Peyer's patch (tissue), 4 donors: ENCODE measurements around the gene ZXDC. TPM values are rescaled to one million over a fixed set of nuclear protein-coding genes. Genes with fewer than 3 reads are reported as not detected.

Experiments
- DNase-seq, 3 donors: peaks; one replicate each; pipeline ENCODE4 v3.0.0-alpha.2; 2017 to 2019
- H3K27ac ChIP-seq, 4 donors: fragments of 200-600 bp; sonication (generic); one replicate each; pipeline ENCODE4 v1.5.1; 2016 to 2019
- H3K27me3 ChIP-seq, 2 donors: fragments of 200-600 bp; sonication (generic); one replicate each; pipeline ENCODE4 v1.5.1; 2019
- H3K36me3 ChIP-seq, 3 donors: fragments of 200-600 bp; sonication (generic); one replicate each; pipeline ENCODE4 v1.5.1; 2016 to 2019
- H3K4me1 ChIP-seq, 4 donors: fragments of 200-600 bp; sonication (generic); one replicate each; pipeline ENCODE4 v1.5.1; 2016 to 2019
- H3K4me3 ChIP-seq, 4 donors: fragments of 200-600 bp; sonication (generic); 1 replicate in 3 of 4; 2 replicates in 1 of 4; pipeline ENCODE4 v1.5.1; 2016 to 2019; ENCODE audit warnings: mild to moderate bottlenecking in 1 of 4
- H3K9me3 ChIP-seq, 4 donors: fragments of 200-600 bp; sonication (generic); one replicate each; pipeline ENCODE4 v1.5.1; 2016 to 2019; ENCODE audit warnings: mild to moderate bottlenecking in 1 of 4
- POLR2A ChIP-seq, 2 donors: fragments of 450-650 bp; IDR thresholded peaks; one replicate each; pipeline ENCODE4 v1.5.1; 2017; ENCODE audit warnings: antibody characterized with exemption in 2 of 2, mild to moderate bottlenecking in 2 of 2, moderate library complexity in 2 of 2
- total RNA-seq, 4 donors: library from RNA; depleted of rRNA; stranded (reverse); fragments of >200 nt; gene quantifications; one replicate each; pipeline ENCODE4 v1.1.0, GENCODE V29; 2016
- TF ChIP-seq, protein P1 (sequence below), 6 experiments: fragments of 450-650 bp in 4 of 6; fragments of 200-600 bp in 2 of 6; sonication (generic) in 1 of 6; IDR thresholded peaks; one replicate each; pipeline ENCODE4 v1.5.1; 2017 to 2019; ENCODE audit warnings: antibody characterized with exemption in 6 of 6, mild to moderate bottlenecking in 3 of 6, moderate library complexity in 1 of 6

Gene ZXDC
- total RNA-seq, 4 donors from 2014 or later: 44.1 to 99.8 (median 67.5) TPM

DNA sequence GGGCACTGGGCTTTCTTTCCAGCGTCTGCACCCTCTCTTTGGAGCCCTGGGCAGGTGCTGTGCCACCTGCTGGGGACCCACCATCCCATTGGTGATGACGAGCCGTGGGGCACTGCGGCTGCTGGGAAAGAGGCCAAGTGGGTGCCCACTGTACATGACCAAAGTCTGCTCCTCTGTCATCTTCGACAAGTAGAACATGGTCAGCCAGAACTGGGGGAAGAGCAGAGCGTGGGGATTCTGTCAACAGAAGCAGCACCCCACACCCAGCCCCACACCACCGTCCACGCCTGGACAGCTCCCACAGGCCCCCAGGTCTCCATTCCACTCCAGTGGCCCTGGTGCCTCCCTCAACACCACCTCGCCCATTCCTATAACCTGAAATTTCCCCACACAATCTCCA, 32.2 kb upstream of the ZXDC start:
- no peak for DNase-seq

DNA sequence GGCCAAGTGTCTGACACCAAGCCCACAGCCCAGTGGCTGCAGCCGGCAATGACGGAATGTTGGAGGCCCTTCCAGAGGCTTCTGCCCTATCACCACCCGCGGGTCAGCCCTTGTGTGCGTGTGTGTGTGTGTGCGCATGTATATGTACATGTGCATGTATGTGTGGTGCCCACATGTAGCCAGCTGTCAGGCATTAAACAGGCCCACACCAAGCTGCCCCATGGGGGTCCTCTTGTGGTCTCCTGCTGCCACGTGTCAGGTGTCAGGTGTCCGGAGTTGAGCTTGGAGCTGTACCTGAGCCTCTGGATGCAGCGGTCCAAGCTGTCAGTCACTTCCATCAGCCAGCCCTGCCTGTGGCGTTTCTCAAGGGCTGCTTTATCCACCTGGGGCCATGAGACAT, 28.0 kb upstream of the ZXDC start:
- no peaks in the 10 kb centered on the region for H3K36me3 ChIP-seq
- no peaks in the 10 kb centered on the region for H3K27me3 ChIP-seq
- no peaks in the 10 kb centered on the region for H3K4me1 ChIP-seq
- DNase-seq: no peak
- H3K4me3 ChIP-seq: no peak overlapping the region
- no peak for TF ChIP-seq POLR2A (IDR thresholded peaks at IDR 0.05)
- TF ChIP-seq, protein P1, sequence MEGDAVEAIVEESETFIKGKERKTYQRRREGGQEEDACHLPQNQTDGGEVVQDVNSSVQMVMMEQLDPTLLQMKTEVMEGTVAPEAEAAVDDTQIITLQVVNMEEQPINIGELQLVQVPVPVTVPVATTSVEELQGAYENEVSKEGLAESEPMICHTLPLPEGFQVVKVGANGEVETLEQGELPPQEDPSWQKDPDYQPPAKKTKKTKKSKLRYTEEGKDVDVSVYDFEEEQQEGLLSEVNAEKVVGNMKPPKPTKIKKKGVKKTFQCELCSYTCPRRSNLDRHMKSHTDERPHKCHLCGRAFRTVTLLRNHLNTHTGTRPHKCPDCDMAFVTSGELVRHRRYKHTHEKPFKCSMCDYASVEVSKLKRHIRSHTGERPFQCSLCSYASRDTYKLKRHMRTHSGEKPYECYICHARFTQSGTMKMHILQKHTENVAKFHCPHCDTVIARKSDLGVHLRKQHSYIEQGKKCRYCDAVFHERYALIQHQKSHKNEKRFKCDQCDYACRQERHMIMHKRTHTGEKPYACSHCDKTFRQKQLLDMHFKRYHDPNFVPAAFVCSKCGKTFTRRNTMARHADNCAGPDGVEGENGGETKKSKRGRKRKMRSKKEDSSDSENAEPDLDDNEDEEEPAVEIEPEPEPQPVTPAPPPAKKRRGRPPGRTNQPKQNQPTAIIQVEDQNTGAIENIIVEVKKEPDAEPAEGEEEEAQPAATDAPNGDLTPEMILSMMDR (IDR thresholded peaks at IDR 0.05): no peak
- H3K9me3 ChIP-seq: no peaks in the 10 kb centered on the region
- H3K27ac ChIP-seq: no peak overlapping the region

More for the DNA sequence above, 32.2 kb upstream of the ZXDC start:
- Histone ChIP-seq H3K27me3 (no peaks in the 10 kb centered on the region), H3K27ac (no peak overlapping the region), H3K9me3 (no peaks in the 10 kb centered on the region), H3K36me3 (no peaks in the 10 kb centered on the region), H3K4me1 (no peaks in the 10 kb centered on the region), H3K4me3 (no peak overlapping the region)
- TF ChIP-seq POLR2A (IDR thresholded peaks at IDR 0.05): no peak
- TF ChIP-seq, protein P1 (IDR thresholded peaks at IDR 0.05): no peak

DNA sequence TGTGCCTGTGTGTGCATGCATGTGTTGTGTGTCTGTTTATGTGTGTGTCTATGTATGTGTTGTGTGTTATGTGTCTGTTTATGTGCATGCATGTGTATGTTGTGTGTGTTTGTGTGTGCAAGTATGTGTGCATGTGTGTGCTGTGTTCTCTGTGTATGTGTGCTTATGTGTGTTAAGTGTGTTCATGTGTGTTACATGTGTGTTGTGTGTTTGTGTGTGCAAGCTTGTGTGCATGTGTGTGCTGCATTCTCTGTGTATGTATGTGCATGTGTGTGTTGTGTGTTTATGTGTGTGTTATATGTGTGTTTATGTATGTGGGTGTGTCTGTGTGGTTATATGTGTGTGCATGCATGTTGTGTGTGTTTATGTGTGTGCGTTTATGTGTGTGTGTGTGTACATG, 27.0 kb upstream of the ZXDC start:
- Histone ChIP-seq H3K4me3 (no peak overlapping the region), H3K9me3 (no peaks in the 10 kb centered on the region), H3K27ac (no peak overlapping the region), H3K36me3 (no peaks in the 10 kb centered on the region), H3K27me3 (no peaks in the 10 kb centered on the region), H3K4me1 (no peaks in the 10 kb centered on the region)
- TF ChIP-seq POLR2A (IDR thresholded peaks at IDR 0.05): no peak
- TF ChIP-seq, protein P1 (IDR thresholded peaks at IDR 0.05): no peak
- DNase-seq: no peak

GRCh38 chr3:126501736-126502135, 26.0 kb upstream of the ZXDC start:
- Histone ChIP-seq H3K27me3 (no peaks in the 10 kb centered on the region), H3K4me1 (no peaks in the 10 kb centered on the region), H3K9me3 (no peaks in the 10 kb centered on the region), H3K27ac (no peak overlapping the region), H3K4me3 (no peak overlapping the region), H3K36me3 (no peaks in the 10 kb centered on the region)
- no peak for TF ChIP-seq POLR2A (IDR thresholded peaks at IDR 0.05)
- TF ChIP-seq, protein P1 (IDR thresholded peaks at IDR 0.05): no peak
- DNase-seq: no peak

DNA sequence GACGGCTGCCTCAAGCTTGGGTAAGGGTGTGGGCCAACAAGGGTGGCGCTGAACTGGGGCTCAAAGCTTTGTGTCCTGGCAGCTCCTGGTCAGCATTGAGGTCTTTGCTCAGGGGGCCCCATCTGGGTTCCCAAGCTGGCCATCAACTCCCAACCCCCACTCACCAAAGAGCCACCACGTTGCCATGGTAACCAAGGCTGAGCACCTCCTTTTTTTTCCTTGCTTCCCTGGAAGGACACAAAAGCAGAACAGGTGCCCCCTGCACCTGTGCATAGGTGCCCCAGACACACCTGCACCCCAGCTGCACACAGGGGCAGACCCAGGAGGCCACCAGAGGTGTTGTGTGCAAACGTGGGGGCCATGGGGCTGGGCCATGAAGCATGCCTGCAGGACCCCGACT, 25.4 kb upstream of the ZXDC start:
- TF ChIP-seq, protein P1 (IDR thresholded peaks at IDR 0.05): no peak
- no peak for TF ChIP-seq POLR2A (IDR thresholded peaks at IDR 0.05)
- DNase-seq: no peak
- H3K4me1 ChIP-seq: no peaks in the 10 kb centered on the region
- H3K9me3 ChIP-seq: no peaks in the 10 kb centered on the region
- H3K27me3 ChIP-seq: no peaks in the 10 kb centered on the region
- H3K27ac ChIP-seq: no peak overlapping the region
- no peaks in the 10 kb centered on the region for H3K36me3 ChIP-seq
- H3K4me3 ChIP-seq: no peak overlapping the region

DNA sequence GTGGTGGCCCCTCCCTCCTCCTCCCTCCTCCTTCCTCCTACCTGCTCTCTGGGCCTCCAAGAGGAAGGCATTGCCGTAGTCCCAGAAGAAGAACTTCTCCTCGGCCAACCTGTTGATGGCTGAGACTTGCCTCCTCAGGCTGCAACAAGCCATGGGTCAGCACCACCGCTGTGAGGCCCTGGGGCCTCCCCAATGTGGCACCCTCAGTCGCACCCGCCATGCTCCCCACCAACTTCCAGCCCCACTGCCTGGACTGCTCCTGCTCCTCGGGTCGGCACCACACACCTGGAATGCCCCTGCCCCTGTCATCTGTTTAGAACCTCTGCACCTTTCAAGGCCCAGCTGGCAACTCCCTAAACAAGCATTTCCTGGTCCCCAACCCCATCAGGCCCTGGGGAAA, 24.3 kb upstream of the ZXDC start:
- TF ChIP-seq, protein P1 (IDR thresholded peaks at IDR 0.05): no peak
- Histone ChIP-seq H3K9me3 (no peaks in the 10 kb centered on the region), H3K27me3 (no peaks in the 10 kb centered on the region), H3K36me3 (no peaks in the 10 kb centered on the region), H3K27ac (no peak overlapping the region), H3K4me1 (no peaks in the 10 kb centered on the region), H3K4me3 (no peak overlapping the region)
- no peak for DNase-seq
